Measurements from ENCODE around the gene CITED4.
"Not testable (repeated sequence)": the region's sequence is repeated elsewhere in the genome, so short reads cannot be mapped to it uniquely, and the experiment has no call there.

CITED4 gene
- 0.52 to 12.7 (median 1.5) reads per million in 18 experiments for total RNA-seq

- peak; percentile 95 to 97 for DNase-seq
Observed at GRCh38 chr1:40862008-40862863, at the start of gene CITED4. CITED4 (minus strand) TSS chr1:40862363; CDS start chr1:40862127, 236 bp downstream.

GRCh38 chr1:40911105-40911504, 48.9 kb upstream of the CITED4 start:
- no peak for DNase-seq

- DNase-seq: no peak
Observed at GRCh38 chr1:40909281-40909680, 47.1 kb upstream of the CITED4 start.

- DNase-seq: no peak
Observed at GRCh38 chr1:40908350-40908749, 46.2 kb upstream of the CITED4 start.

GRCh38 chr1:40907899-40908298, 45.7 kb upstream of the CITED4 start:
- DNase-seq: no peak

GRCh38 chr1:40906781-40907400, 44.7 kb upstream of the CITED4 start:
- peak in 1 of 2 donors; percentile 56 for DNase-seq

GRCh38 chr1:40905061-40905460, 42.9 kb upstream of the CITED4 start:
- DNase-seq: peak; percentile 66 to 79

GRCh38 chr1:40903106-40903505, 40.9 kb upstream of the CITED4 start:
- DNase-seq: no peak

GRCh38 chr1:40901886-40902852, 40.0 kb upstream of the CITED4 start:
- DNase-seq: peak; percentile 12 to 16

- DNase-seq: no peak
Observed at GRCh38 chr1:40899230-40899870, 37.2 kb upstream of the CITED4 start.

GRCh38 chr1:40898431-40898901, 36.3 kb upstream of the CITED4 start:
- DNase-seq: peak; percentile 39 to 54

- DNase-seq: no peak
Observed at GRCh38 chr1:40897513-40897912, 35.4 kb upstream of the CITED4 start.

- DNase-seq: no peak
Observed at GRCh38 chr1:40896482-40896881, 34.3 kb upstream of the CITED4 start.

GRCh38 chr1:40895601-40896000, 33.4 kb upstream of the CITED4 start:
- DNase-seq: no peak

GRCh38 chr1:40894858-40895257, 32.7 kb upstream of the CITED4 start:
- DNase-seq: not testable (repeated sequence)

- DNase-seq: no peak
Observed at GRCh38 chr1:40894455-40894854, 32.3 kb upstream of the CITED4 start.

- DNase-seq: no peak
Observed at GRCh38 chr1:40893946-40894345, 31.8 kb upstream of the CITED4 start.

GRCh38 chr1:40892354-40892753, 30.2 kb upstream of the CITED4 start:
- no peak for DNase-seq

GRCh38 chr1:40890771-40891170, 28.6 kb upstream of the CITED4 start:
- DNase-seq: peak in 1 of 2 donors; percentile 63

- no peak for DNase-seq
Observed at GRCh38 chr1:40887652-40888051, 25.5 kb upstream of the CITED4 start.

- DNase-seq: peak in 1 of 2 donors; percentile 63
Observed at GRCh38 chr1:40887012-40887378, 24.8 kb upstream of the CITED4 start.
